NT2/D1 (cell line): ENCODE data around the gene TBXAS1.

Source experiments
- DNase-seq: peaks from one replicate; pipeline ENCODE4 v3.0.0-alpha.2; 2011; ENCODE audit warnings: low read depth, low spot score
- H3K27me3 ChIP-seq: 2 replicates; pipeline ENCODE4 v1.6.0; 2011; ENCODE audit warnings: mild to moderate bottlenecking; ENCODE audit not compliant: insufficient read length, insufficient read depth
- H3K36me3 ChIP-seq: 2 replicates; pipeline ENCODE4 v1.6.1; 2011; ENCODE audit warnings: mild to moderate bottlenecking, low read length, mixed read lengths; ENCODE audit not compliant: insufficient read depth, insufficient read length
- H3K4me1 ChIP-seq: 2 replicates; pipeline ENCODE4 v1.5.1; 2011; ENCODE audit not compliant: insufficient read depth, insufficient read length
- H3K4me3 ChIP-seq: 2 replicates; pipeline ENCODE4 v1.5.1; 2011; ENCODE audit warnings: low read depth; ENCODE audit not compliant: insufficient read length
- H3K9ac ChIP-seq: 2 replicates; pipeline ENCODE4 v1.6.0; 2011; ENCODE audit warnings: low read depth; ENCODE audit not compliant: insufficient read length
- H3K9me3 ChIP-seq: 2 replicates; pipeline ENCODE4 v1.5.1; 2011; ENCODE audit warnings: mild to moderate bottlenecking, low read length; ENCODE audit not compliant: insufficient read depth
- SUZ12 ChIP-seq: IDR thresholded peaks from 2 replicates; pipeline ENCODE4 v1.6.1; 2011; ENCODE audit not compliant: insufficient read length, insufficient read depth; ENCODE audit errors: extremely low read depth
- YY1 ChIP-seq: IDR thresholded peaks from 2 replicates; pipeline ENCODE4 v1.6.1; 2011; ENCODE audit not compliant: insufficient read length, insufficient read depth
- ZNF274 ChIP-seq: IDR thresholded peaks from 2 replicates; pipeline ENCODE4 v1.6.1; 2011; ENCODE audit warnings: mild to moderate bottlenecking, low read depth, low read length

TBXAS1 gene

GRCh38 chr7:140048138-140048537 is 219.1 kb downstream of the TBXAS1 start:
- H3K4me3 ChIP-seq = no peak overlapping the region
- no peaks in the 10 kb centered on the region for H3K4me1 ChIP-seq
- H3K9me3 ChIP-seq = no peaks in the 10 kb centered on the region
- no peak overlapping the region for H3K9ac ChIP-seq
- H3K36me3 ChIP-seq = no peaks in the 10 kb centered on the region
- TF ChIP-seq ZNF274 = no peak
- TF ChIP-seq YY1 = no peak
- TF ChIP-seq SUZ12 = no peak
- H3K27me3 ChIP-seq = no peaks in the 10 kb centered on the region
- DNase-seq = no peak

- Histone ChIP-seq H3K9me3 (no peaks in the 10 kb centered on the region), H3K4me3 (no peak overlapping the region), H3K27me3 (no peaks in the 10 kb centered on the region), H3K36me3 (no peaks in the 10 kb centered on the region), H3K9ac (no peak overlapping the region), H3K4me1 (no peaks in the 10 kb centered on the region)
- TF ChIP-seq YY1 = no peak
- TF ChIP-seq SUZ12 = no peak
- no peak for TF ChIP-seq ZNF274
- DNase-seq = no peak
These were observed 219.9 kb downstream of the TBXAS1 start for GRCh38 chr7:140048989-140049338.

GRCh38 chr7:140049339-140050024 is 220.4 kb downstream of the TBXAS1 start:
- no peak overlapping the region for H3K4me3 ChIP-seq
- no peaks in the 10 kb centered on the region for H3K9me3 ChIP-seq
- TF ChIP-seq YY1 (no peak), ZNF274 (no peak)
- no peak for DNase-seq
- H3K36me3 ChIP-seq = no peaks in the 10 kb centered on the region
- H3K4me1 ChIP-seq = no peaks in the 10 kb centered on the region
- no peaks in the 10 kb centered on the region for H3K27me3 ChIP-seq
- H3K9ac ChIP-seq = no peak overlapping the region

GRCh38 chr7:140050100-140050499 is 221.0 kb downstream of the TBXAS1 start:
- TF ChIP-seq SUZ12 (no peak), ZNF274 (no peak), YY1 (no peak)
- no peaks in the 10 kb centered on the region for H3K9me3 ChIP-seq
- H3K9ac ChIP-seq = no peak overlapping the region
- no peak overlapping the region for H3K4me3 ChIP-seq
- no peaks in the 10 kb centered on the region for H3K27me3 ChIP-seq
- H3K36me3 ChIP-seq = no peaks in the 10 kb centered on the region
- no peak for DNase-seq
- no peaks in the 10 kb centered on the region for H3K4me1 ChIP-seq

GRCh38 chr7:140051820-140052219 is 222.8 kb downstream of the TBXAS1 start:
- Histone ChIP-seq H3K4me1 (no peaks in the 10 kb centered on the region), H3K9ac (no peak overlapping the region), H3K9me3 (no peaks in the 10 kb centered on the region), H3K27me3 (no peaks in the 10 kb centered on the region), H3K4me3 (no peak overlapping the region), H3K36me3 (no peaks in the 10 kb centered on the region)
- TF ChIP-seq SUZ12 (no peak), ZNF274 (no peak), YY1 (no peak)
- DNase-seq = no peak

- no peaks in the 10 kb centered on the region for H3K9me3 ChIP-seq
- no peak overlapping the region for H3K9ac ChIP-seq
- DNase-seq = no peak
- TF ChIP-seq YY1 = no peak
- TF ChIP-seq SUZ12 = no peak
- no peak for TF ChIP-seq ZNF274
- H3K27me3 ChIP-seq = no peaks in the 10 kb centered on the region
- H3K4me1 ChIP-seq = no peaks in the 10 kb centered on the region
- no peaks in the 10 kb centered on the region for H3K36me3 ChIP-seq
- H3K4me3 ChIP-seq = no peak overlapping the region
These were observed 224.9 kb downstream of the TBXAS1 start for GRCh38 chr7:140053812-140054539.

- no peak overlapping the region for H3K9ac ChIP-seq
- H3K27me3 ChIP-seq = no peaks in the 10 kb centered on the region
- no peak for DNase-seq
These were observed 225.7 kb downstream of the TBXAS1 start for GRCh38 chr7:140054751-140055150.

More at GRCh38 chr7:140054751-140055150, 225.7 kb downstream of the TBXAS1 start:
- H3K9me3 ChIP-seq = no peaks in the 10 kb centered on the region
- no peaks in the 10 kb centered on the region for H3K4me1 ChIP-seq
- H3K4me3 ChIP-seq = no peak overlapping the region
- H3K36me3 ChIP-seq = no peaks in the 10 kb centered on the region
- TF ChIP-seq YY1 (no peak), ZNF274 (no peak), SUZ12 (no peak)
